GM19455 (cell line): Measurements from ENCODE around the gene TBC1D9.
"Not testable (repeated sequence)": the region's sequence is repeated elsewhere in the genome, so short reads cannot be mapped to it uniquely, and the experiment has no call there.

Source experiments
- ATAC-seq: cut with Tn5 transposase; IDR thresholded peaks from one replicate; pipeline ENCODE4 v1.9.1; 2021; ENCODE audit not compliant: unreplicated experiment

TBC1D9 gene

GRCh38 chr4:140756319-140757231, at the start of gene TBC1D9:
TSS of gene TBC1D9 (minus strand) at chr4:140756385. CDS start at chr4:140756045, 340 bp downstream.
- ATAC-seq = peak; percentile 56

- no peak for ATAC-seq
Measured at GRCh38 chr4:140805293-140805692, 49.1 kb upstream of the TBC1D9 start.

DNA sequence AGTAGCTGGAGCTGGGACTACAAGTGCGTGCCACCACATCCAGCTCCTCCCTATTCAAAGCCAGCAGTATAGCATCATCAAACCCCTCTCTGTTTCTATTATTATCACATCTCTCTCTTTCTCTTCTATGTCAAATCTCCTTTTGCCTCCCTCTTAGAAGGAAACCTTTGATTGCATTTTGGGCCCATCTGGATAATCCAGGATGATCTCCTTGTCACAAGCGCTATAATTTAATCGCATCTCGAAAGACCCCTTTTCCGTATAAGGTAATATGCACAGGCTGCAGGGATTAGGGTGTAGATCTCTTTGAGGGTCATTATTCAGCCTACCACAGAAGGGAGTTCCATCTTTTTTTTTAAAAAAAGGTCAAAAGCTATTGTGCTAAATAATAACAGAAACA, 46.4 kb upstream of the TBC1D9 start:
- no peak for ATAC-seq

GRCh38 chr4:140800666-140801065, 44.5 kb upstream of the TBC1D9 start:
- ATAC-seq = no peak

DNA sequence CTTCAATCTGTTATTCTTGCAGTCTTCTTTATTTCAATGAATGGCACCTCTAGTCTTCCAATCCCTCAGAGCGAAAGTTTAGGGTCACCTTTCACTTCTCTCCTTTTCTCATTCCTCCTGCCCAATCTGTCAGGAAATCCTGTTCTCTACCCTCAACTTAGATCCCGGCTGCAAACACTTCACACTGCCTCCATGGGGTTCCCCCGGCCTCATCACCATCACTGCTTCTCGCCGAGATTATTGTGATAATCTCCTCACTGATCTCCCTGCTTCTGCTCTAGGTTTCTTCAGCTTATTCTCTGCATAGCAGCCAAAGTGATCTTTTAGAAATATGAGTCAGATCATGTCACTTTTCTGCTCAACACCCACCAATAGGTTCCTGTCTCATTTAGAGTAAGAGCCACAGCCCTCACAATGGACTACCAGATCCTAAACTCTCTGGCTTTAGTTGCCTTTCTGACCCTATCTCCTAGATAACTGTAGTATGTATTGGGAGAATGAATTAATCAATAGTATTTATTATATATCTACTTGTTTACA, 43.6 kb upstream of the TBC1D9 start:
- ATAC-seq = no peak

DNA sequence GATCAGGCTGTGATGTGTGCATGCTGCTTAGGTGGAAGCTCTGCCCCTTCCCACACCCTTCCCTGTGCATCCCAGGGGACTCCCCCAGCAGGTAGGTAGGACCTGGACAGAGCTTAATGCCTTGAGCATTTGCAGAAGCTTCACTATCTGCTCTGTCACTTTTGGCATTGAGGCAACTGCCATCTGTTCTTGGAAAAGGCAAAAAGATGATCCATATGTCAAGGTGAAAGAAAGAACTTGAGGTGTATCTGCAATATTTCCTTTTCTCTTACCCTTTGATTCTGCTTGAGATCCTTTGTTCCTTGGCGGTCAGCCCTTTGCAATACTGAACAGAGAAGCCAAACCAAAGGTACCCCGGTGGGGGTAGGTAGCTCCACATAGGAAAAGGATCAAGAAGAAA, 37.1 kb upstream of the TBC1D9 start:
- no peak for ATAC-seq

- ATAC-seq = peak; percentile 88
Measured at GRCh38 chr4:140790765-140791164, 34.6 kb upstream of the TBC1D9 start.

DNA sequence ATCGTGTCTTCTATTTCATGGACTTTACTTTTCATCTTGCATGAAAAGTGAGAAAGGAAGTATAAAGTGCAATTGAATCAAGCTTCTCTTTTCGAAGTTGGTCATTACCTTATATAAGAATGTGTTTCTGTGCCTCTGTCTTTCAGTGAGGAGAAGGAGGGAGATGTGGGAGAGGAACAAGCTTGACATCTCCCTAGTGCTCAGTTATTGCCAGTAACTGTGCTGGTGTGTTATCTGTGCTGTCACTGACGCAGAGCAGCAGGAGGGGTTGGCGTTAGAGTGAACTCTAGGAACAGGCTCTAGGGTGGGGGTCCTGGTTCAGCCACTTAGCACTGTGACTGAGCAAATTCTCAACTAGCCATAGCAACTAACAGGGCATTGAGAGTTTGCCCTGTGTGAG, 34.0 kb upstream of the TBC1D9 start:
- peak; percentile 29 for ATAC-seq

DNA sequence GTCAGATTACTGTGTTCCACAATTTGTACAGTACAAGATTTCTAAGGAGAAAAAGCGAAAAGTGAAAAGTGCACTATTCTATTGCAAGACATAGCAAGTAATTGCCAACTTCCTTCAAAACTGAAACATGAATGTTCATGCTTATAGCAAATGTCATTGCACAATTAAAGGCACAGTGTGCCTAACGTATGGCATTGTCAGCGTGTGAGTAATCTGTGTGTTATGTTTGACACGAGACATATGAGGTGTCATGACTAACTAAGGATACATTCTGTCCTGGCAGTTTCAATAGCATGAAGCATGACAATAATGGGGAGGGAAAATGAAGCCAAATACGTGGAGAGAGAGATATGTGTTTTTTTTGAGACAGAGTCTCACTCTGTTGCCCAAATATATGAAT, 33.6 kb upstream of the TBC1D9 start:
- peak; percentile 40 for ATAC-seq

DNA sequence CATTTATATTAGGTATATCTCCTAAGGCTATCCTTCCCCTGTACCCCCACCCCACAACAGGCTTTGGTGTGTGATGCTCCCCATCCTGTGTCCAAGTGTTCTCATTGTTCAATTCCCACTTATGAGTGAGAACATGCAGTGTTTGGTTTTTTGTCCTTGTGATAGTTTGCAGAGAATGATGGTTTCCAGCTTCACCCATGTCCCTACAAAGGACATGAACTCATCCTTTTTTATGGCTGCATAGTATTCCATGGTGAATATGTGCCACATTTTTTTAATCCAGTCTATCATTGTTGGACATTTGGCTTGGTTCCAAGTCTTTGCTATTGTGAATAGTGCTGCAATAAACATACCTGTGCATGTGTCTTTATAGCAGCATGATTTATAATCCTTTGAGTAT, 26.6 kb upstream of the TBC1D9 start:
- ATAC-seq = not testable (repeated sequence)

DNA sequence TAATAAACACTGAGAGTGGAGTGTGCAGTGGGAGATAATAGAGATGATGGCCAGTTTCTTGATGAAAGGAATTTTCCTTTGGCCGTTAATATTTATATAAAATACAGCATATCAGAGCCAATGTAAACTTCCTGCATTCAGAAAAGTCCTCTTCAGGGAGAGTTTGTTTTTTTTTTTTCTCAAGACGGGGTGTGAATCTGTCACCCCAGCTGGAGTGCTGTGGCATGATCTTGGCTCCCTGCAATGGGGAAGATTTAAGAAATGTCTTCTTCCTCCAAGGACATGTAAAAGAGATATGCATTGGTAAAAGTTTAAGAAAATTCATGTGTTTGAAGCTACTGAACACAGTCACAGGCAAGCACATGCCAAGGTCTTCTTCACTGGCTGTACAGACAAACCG, 25.4 kb upstream of the TBC1D9 start:
- no peak for ATAC-seq

GRCh38 chr4:140777894-140778293, 21.7 kb upstream of the TBC1D9 start:
- no peak for ATAC-seq

DNA sequence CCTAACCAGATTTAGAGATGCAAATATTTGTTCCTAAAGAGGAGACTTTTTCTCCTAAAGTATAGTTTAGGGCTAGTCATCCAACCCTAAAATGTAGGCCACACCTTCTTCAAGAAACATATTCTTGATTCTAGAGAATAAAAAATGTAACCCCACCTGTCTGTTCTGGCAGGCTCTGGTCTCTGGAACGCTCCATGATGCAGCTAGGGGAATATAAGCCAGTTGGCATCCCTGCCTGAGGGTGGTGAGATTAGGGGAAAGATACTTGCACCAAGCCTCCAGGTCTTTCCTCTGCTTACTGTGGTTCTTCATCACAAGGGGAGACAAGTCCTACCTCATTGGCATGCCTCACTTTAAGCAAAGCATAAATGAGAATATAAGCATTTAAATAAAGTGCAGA, 21.2 kb upstream of the TBC1D9 start:
- ATAC-seq = no peak

GRCh38 chr4:140776556-140776955, 20.4 kb upstream of the TBC1D9 start:
- ATAC-seq = no peak

GRCh38 chr4:140774956-140775355, 18.8 kb upstream of the TBC1D9 start:
- ATAC-seq = no peak

GRCh38 chr4:140774510-140774909, 18.3 kb upstream of the TBC1D9 start:
- no peak for ATAC-seq

GRCh38 chr4:140769209-140769608, 13.0 kb upstream of the TBC1D9 start:
- no peak for ATAC-seq

- no peak for ATAC-seq
Measured at GRCh38 chr4:140764785-140765392, 8.7 kb upstream of the TBC1D9 start.

GRCh38 chr4:140762202-140762601, 6.0 kb upstream of the TBC1D9 start:
- no peak for ATAC-seq

- no peak for ATAC-seq
Measured at GRCh38 chr4:140757232-140757630, 1.0 kb upstream of the TBC1D9 start.

GRCh38 chr4:140755774-140756318, 339 bp downstream of the TBC1D9 start:
- ATAC-seq = peak; percentile 67
